HepG2 (cell line): Measurements from ENCODE around the gene INSIG1. TPM values are rescaled to one million over a fixed set of nuclear protein-coding genes. Genes with fewer than 3 reads are reported as not detected.

ENCODE experiments used
- ATAC-seq: fragments of 200-7000 bp; cut with Tn5 transposase; 3 replicates; pipeline ENCODE4 v1.9.1; 2020; ENCODE audit warnings: mild to moderate bottlenecking, moderate library complexity
- BruUV-seq: library from RNA; stranded (reverse); fragments of 400-500 nt; replicated peaks from 2 replicates; lab custom pipeline; 2021; lab: Mats Ljungman, UMichigan
- CTCF ChIA-PET: fragments of 300-600 bp; formaldehyde crosslinking; extraction: SDS; loops from one replicate; lab custom pipeline; 2021; ENCODE audit warnings: low total read pairs, inconsistent platforms, low intra/inter-chr PET ratio; lab: Yijun Ruan, JAX
- POLR2A ChIA-PET: fragments of 350-600 bp; sonication (Branson Sonifier 250); formaldehyde crosslinking; loops from one replicate; lab custom pipeline; 2020; ENCODE audit warnings: antibody characterized with exemption, inconsistent platforms; lab: Yijun Ruan, JAX
- DNase-seq: peaks from one replicate; pipeline ENCODE4 v3.0.0-alpha.2; 2015; ENCODE audit warnings: low spot score
- FAIRE-seq: peaks from 3 replicates; lab custom pipeline; 2011; peaks lifted over from hg19 to GRCh38; lab: Jason Lieb, UNC
- H2AFZ ChIP-seq: one replicate; pipeline ENCODE4 v1.6.1; 2011; ENCODE audit warnings: low read length, inconsistent platforms
- H3K27ac ChIP-seq: fragments of 300-600 bp; 3 replicates; pipeline ENCODE4 v1.8.0; 2011; ENCODE audit warnings: mixed run types, mild to moderate bottlenecking, mixed read lengths, low read length, inconsistent platforms; ENCODE audit not compliant: insufficient read depth; ENCODE audit errors: extremely low read length
- H3K27me3 ChIP-seq, 2 experiments: fragments of 200-600 bp in 1 of 2; 2 replicates in 1 of 2; 3 replicates in 1 of 2; pipeline versions ENCODE4 v1.6.0 to v1.8.0; 2011; ENCODE audit warnings: low read length in 2 of 2, mild to moderate bottlenecking in 2 of 2, moderate library complexity in 2 of 2, inconsistent platforms in 1 of 2; ENCODE audit not compliant: insufficient read depth in 2 of 2, control insufficient read depth in 1 of 2
- H3K36me3 ChIP-seq, 2 experiments: fragments of 200-600 bp in 1 of 2; replicated peaks in 1 of 2; 2 replicates in 1 of 2; 3 replicates in 1 of 2; pipeline versions ENCODE4 v1.5.1 to v1.8.0; 2011; ENCODE audit warnings: low read length in 2 of 2, inconsistent platforms in 1 of 2; ENCODE audit not compliant: insufficient read depth in 2 of 2, control insufficient read depth in 1 of 2
- H3K4me1 ChIP-seq: 2 replicates; pipeline ENCODE4 v1.5.1; 2012; ENCODE audit warnings: low read length, inconsistent platforms; ENCODE audit not compliant: insufficient read depth
- H3K4me2 ChIP-seq: 2 replicates; pipeline ENCODE4 v1.6.0; 2011; ENCODE audit warnings: low read depth, low read length, inconsistent platforms
- H3K4me3 ChIP-seq, 3 experiments: fragments of 200-600 bp in 1 of 3; sonication (generic), shearing (Covaris generic) in 1 of 3; replicated peaks in 1 of 3; 2 replicates each; pipeline ENCODE4 v1.5.1; 2011 to 2016; ENCODE audit warnings: low read length in 3 of 3, inconsistent platforms in 2 of 3, low read depth in 2 of 3, mild to moderate bottlenecking in 2 of 3, control low read depth in 1 of 3, mixed read lengths in 1 of 3; ENCODE audit not compliant: insufficient read depth in 1 of 3
- H3K79me2 ChIP-seq: one replicate; pipeline ENCODE4 v1.6.1; 2011; ENCODE audit warnings: low read length, inconsistent platforms; ENCODE audit not compliant: insufficient read depth
- H3K9ac ChIP-seq: 2 replicates; pipeline ENCODE4 v1.6.0; 2011; ENCODE audit warnings: mild to moderate bottlenecking, low read depth, low read length, inconsistent platforms; ENCODE audit not compliant: insufficient read depth
- H3K9me3 ChIP-seq: 2 replicates; pipeline ENCODE4 v1.5.1; 2012; ENCODE audit warnings: mild to moderate bottlenecking, low read length
- H4K20me1 ChIP-seq: 2 replicates; pipeline ENCODE4 v1.6.0; 2011; ENCODE audit warnings: inconsistent platforms, mild to moderate bottlenecking, low read length, moderate library complexity; ENCODE audit not compliant: insufficient read depth
- FOXA3 ChIP-seq: IDR thresholded peaks from 2 replicates; pipeline ENCODE4 v1.6.1; 2016; ENCODE audit warnings: missing genetic modification reagents, missing compliant biosample characterization
- HES4 ChIP-seq: sonication (generic); formaldehyde crosslinking; IDR thresholded peaks from 2 replicates; pipeline ENCODE4 v1.9.0; 2021; ENCODE audit warnings: mild to moderate bottlenecking, missing genetic modification reagents, borderline replicate concordance
- HNF4A ChIP-seq: sonication (generic); formaldehyde crosslinking; IDR thresholded peaks from 2 replicates; pipeline ENCODE4 v1.4.0; 2020; ENCODE audit warnings: missing genetic modification reagents
- STAT6 ChIP-seq: sonication (generic); formaldehyde crosslinking; IDR thresholded peaks from 2 replicates; pipeline ENCODE4 v1.4.0; 2020; ENCODE audit warnings: missing genetic modification reagents, mild to moderate bottlenecking, borderline replicate concordance
- ZBTB25 ChIP-seq: IDR thresholded peaks from 2 replicates; pipeline ENCODE4 v1.6.1; 2018; ENCODE audit warnings: missing genetic modification reagents
- ZNF512B ChIP-seq: sonication (generic); formaldehyde crosslinking; IDR thresholded peaks from 2 replicates; pipeline ENCODE4 v1.5.1; 2020; ENCODE audit warnings: missing genetic modification reagents, mild to moderate bottlenecking, borderline replicate concordance
- ZNF607 ChIP-seq: sonication (generic); formaldehyde crosslinking; IDR thresholded peaks from 2 replicates; pipeline ENCODE4 v1.5.1; 2020; ENCODE audit warnings: missing genetic modification reagents, mild to moderate bottlenecking, borderline replicate concordance
- WGBS: methylation state at CpG from one replicate; pipeline ENCODE4 v1.1.6; 2017; ENCODE audit warnings: low lambda C conversion rate; 5-methylcytosine and 5-hydroxymethylcytosine counted together
- in situ Hi-C: cut with HindIII; loops from 2 replicates; pipeline ENCODE4 v1.10.0; 2017; ENCODE audit warnings: low pct_unique_long_range_greater_than_20kb; ENCODE audit not compliant: extremely low pct_ligation_motif_present
- intact Hi-C: fragments of 100-400 bp; cut with micrococcal nuclease; formaldehyde crosslinking; loops from one replicate; pipeline ENCODE4 v1.10.0; 2022; ENCODE audit not compliant: unreplicated experiment
- polyA plus RNA-seq, 8 experiments: library from polyadenylated mRNA; depleted of rRNA in 3 of 8; stranded (reverse) in 7 of 8; unstranded in 1 of 8; fragments of >200 nt; fragmentation: Illumina TruSeq in 4 of 8; extraction: Trizol in 4 of 8; gene quantifications; 2 replicates each; pipeline versions ENCODE4 v1.2.1 to v1.2.3, GENCODE V29; 2011 to 2016; ENCODE audit warnings: low read depth in 4 of 8, missing spikeins in 1 of 8, mixed read lengths in 1 of 8; ENCODE audit not compliant: insufficient read depth in 1 of 8
- total RNA-seq, 5 experiments: library from RNA; depleted of rRNA; stranded (reverse); fragments of >200 nt; fragmentation: Illumina TruSeq; extraction: Trizol; gene quantifications; 2 replicates each; pipeline ENCODE4 v1.2.3, GENCODE V29; 2016; ENCODE audit warnings: low read depth in 1 of 5

The INSIG1 gene
- total and polyA plus RNA-seq, 2 of the 13 experiments (the other 11 are each of a cell fraction or from before 2014, with no cell fraction given) = 0.07 to 0.11 TPM

- Histone ChIP-seq H2AFZ (no peak overlapping the region), H3K36me3 (no peaks in the 10 kb centered on the region), H3K27ac (no peak overlapping the region), H3K79me2 (no peaks in the 10 kb centered on the region), H3K9ac (no peak overlapping the region), H3K4me3 (no peak overlapping the region), H3K4me2 (no peak overlapping the region), H4K20me1 (no peaks in the 10 kb centered on the region), H3K4me1 (no peaks in the 10 kb centered on the region), H3K27me3 (peaks cover 2 to 33% of the 10 kb centered on the region in 2 experiments; a peak in 4 of 5 replicates), H3K9me3 (no peaks in the 10 kb centered on the region)
- DNase-seq (no peak), ATAC-seq (no peak), FAIRE-seq (no peak)
- TF ChIP-seq HES4 (CRISPR knock-in tag) (no peak), STAT6 (CRISPR knock-in tag) (no peak), HNF4A (CRISPR knock-in tag) (no peak), ZNF607 (CRISPR knock-in tag) (no peak), ZNF512B (no peak), ZBTB25 (CRISPR knock-in tag) (no peak), FOXA3 (CRISPR knock-in tag) (no peak)
- 22% methylated on average over 8 of the region's 8 CpGs for WGBS
- intact Hi-C loops (no loop called here), in situ Hi-C loops (no loop called here)
- CTCF ChIA-PET = no interaction called here
- BruUV-seq = no TSS peak
- POLR2A ChIA-PET = no interaction called here
These were observed 14.3 kb downstream of the INSIG1 start for GRCh38 chr7:155311826-155312537.
